ENCODE data around the gene TMC3. TPM values are rescaled to one million over a fixed set of nuclear protein-coding genes. Genes with fewer than 3 reads are reported as not detected.

Gene TMC3
- polyA plus RNA-seq, 1 donor (not counting 4 experiments of a cell fraction or from before 2014, with no cell fraction given), result not detected

DNA sequence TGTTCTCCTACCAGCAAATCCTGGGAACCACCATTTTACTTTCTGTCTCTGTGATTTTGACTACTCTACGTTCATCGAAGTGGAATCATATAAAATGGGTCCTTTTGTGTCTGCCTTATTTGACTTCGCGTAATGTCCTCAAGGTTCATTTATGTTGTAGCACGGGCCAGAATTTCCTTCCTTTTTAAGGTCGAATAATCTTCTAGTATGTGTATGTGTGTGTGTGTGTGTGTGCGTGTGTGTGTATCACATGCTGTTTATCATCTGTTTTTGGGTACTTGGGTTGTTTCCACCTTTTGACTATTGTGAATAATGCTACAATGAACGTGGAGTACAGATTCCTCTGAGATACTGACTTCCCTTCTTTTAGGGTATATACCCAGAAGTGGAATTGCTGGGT is 85.4 kb downstream of the TMC3 start:
- Histone ChIP-seq H3K27ac (ENCODE audit: control insufficient read depth, insufficient read depth, low read length) (no peak overlapping the region), H3K36me3 (ENCODE audit: control insufficient read depth in 2 of 2, extremely low read depth in 1 of 2, insufficient read depth in 2 of 2, low read length in 2 of 2) (no peaks in the 10 kb centered on the region), H3K9me3 (ENCODE audit: control insufficient read depth, low read depth, low read length) (no peaks in the 10 kb centered on the region), H3K79me2 (ENCODE audit: control insufficient read depth, insufficient read depth, low read length) (no peaks in the 10 kb centered on the region), H3K9ac (ENCODE audit: control insufficient read depth, extremely low read depth, insufficient read depth, low read length) (no peak overlapping the region), H4K20me1 (ENCODE audit: control insufficient read depth, extremely low read depth, insufficient read depth, low read length) (no peaks in the 10 kb centered on the region), H3K9me1 (ENCODE audit: control insufficient read depth, extremely low read depth, insufficient read depth, low read length) (no peaks in the 10 kb centered on the region), H3K4me2 (ENCODE audit: control insufficient read depth, extremely low read depth, insufficient read depth, low read depth, low read length) (no peak overlapping the region), H2AFZ (ENCODE audit: control insufficient read depth, low read length) (no peak overlapping the region), H3K27me3 (ENCODE audit: control insufficient read depth, extremely low read depth, insufficient read depth, low read length) (no peaks in the 10 kb centered on the region), H3K4me1 (ENCODE audit: control insufficient read depth, extremely low read depth, insufficient read depth, low read length) (no peaks in the 10 kb centered on the region), H3K4me3 (ENCODE audit: control insufficient read depth in 2 of 3, extremely low read depth in 1 of 3, insufficient read depth in 2 of 3, low read depth in 1 of 3, low read length in 3 of 3) (no peak overlapping the region)
- dilution Hi-C loops (cut with MboI; ENCODE audit: extremely low pct_ligation_motif_present, low sequenced_read_pairs), result no loop called here
- TF ChIP-seq EZH2 (IDR thresholded peaks at IDR 0.05; ENCODE audit: low read length), result no peak
- TF ChIP-seq, protein P1, sequence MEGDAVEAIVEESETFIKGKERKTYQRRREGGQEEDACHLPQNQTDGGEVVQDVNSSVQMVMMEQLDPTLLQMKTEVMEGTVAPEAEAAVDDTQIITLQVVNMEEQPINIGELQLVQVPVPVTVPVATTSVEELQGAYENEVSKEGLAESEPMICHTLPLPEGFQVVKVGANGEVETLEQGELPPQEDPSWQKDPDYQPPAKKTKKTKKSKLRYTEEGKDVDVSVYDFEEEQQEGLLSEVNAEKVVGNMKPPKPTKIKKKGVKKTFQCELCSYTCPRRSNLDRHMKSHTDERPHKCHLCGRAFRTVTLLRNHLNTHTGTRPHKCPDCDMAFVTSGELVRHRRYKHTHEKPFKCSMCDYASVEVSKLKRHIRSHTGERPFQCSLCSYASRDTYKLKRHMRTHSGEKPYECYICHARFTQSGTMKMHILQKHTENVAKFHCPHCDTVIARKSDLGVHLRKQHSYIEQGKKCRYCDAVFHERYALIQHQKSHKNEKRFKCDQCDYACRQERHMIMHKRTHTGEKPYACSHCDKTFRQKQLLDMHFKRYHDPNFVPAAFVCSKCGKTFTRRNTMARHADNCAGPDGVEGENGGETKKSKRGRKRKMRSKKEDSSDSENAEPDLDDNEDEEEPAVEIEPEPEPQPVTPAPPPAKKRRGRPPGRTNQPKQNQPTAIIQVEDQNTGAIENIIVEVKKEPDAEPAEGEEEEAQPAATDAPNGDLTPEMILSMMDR (optimal IDR thresholded peaks at IDR 0.05 in 1 of 3, IDR thresholded peaks at IDR 0.05 in 1 of 3, conservative IDR thresholded peaks at IDR 0.05 in 1 of 3; ENCODE audit: extremely low read depth in 1 of 3, insufficient read depth in 2 of 3, low read length in 3 of 3), result no peak
- FAIRE-seq (no peak), DNase-seq (ENCODE audit: low read depth, low spot score) (no peak)

DNA sequence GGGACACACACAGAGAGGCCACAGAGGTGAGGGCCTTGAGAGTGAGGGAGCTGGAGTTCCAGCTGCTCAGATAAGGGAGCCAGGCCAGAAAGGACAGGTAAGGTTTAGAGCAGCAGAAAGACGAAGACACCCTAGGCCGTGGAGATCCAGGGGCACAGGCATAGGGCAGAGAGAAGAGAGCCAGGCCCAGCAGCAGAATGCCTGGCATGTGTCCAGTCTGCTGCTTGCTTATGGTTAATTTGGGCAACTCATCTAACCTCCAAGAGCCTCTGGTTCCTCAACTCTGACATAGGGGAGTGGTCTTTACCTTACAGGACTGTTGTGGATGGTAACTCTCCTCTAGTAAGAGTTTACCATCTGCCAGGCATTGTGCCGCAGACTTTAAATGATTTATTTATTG is 86.0 kb downstream of the TMC3 start:
- H3K79me2 ChIP-seq (ENCODE audit: control insufficient read depth, insufficient read depth, low read length), result no peaks in the 10 kb centered on the region
- no peak overlapping the region for H3K4me2 ChIP-seq (ENCODE audit: control insufficient read depth, extremely low read depth, insufficient read depth, low read depth, low read length)
- no peak overlapping the region for H3K27ac ChIP-seq (ENCODE audit: control insufficient read depth, insufficient read depth, low read length)
- H3K36me3 ChIP-seq (ENCODE audit: control insufficient read depth in 2 of 2, extremely low read depth in 1 of 2, insufficient read depth in 2 of 2, low read length in 2 of 2), result no peaks in the 10 kb centered on the region
- H3K4me1 ChIP-seq (ENCODE audit: control insufficient read depth, extremely low read depth, insufficient read depth, low read length), result no peaks in the 10 kb centered on the region
- no peaks in the 10 kb centered on the region for H3K9me1 ChIP-seq (ENCODE audit: control insufficient read depth, extremely low read depth, insufficient read depth, low read length)
- TF ChIP-seq EZH2 (IDR thresholded peaks at IDR 0.05; ENCODE audit: low read length), result no peak
- TF ChIP-seq, protein P1 (optimal IDR thresholded peaks at IDR 0.05 in 1 of 3, IDR thresholded peaks at IDR 0.05 in 1 of 3, conservative IDR thresholded peaks at IDR 0.05 in 1 of 3; ENCODE audit: extremely low read depth in 1 of 3, insufficient read depth in 2 of 3, low read length in 3 of 3), result no peak
- no peak overlapping the region for H3K9ac ChIP-seq (ENCODE audit: control insufficient read depth, extremely low read depth, insufficient read depth, low read length)
- no peaks in the 10 kb centered on the region for H3K9me3 ChIP-seq (ENCODE audit: control insufficient read depth, low read depth, low read length)
- no peaks in the 10 kb centered on the region for H3K27me3 ChIP-seq (ENCODE audit: control insufficient read depth, extremely low read depth, insufficient read depth, low read length)
- no peak overlapping the region for H3K4me3 ChIP-seq (ENCODE audit: control insufficient read depth in 2 of 3, extremely low read depth in 1 of 3, insufficient read depth in 2 of 3, low read depth in 1 of 3, low read length in 3 of 3)
- no peak overlapping the region for H2AFZ ChIP-seq (ENCODE audit: control insufficient read depth, low read length)
- DNase-seq (ENCODE audit: low read depth, low spot score), result no peak
- dilution Hi-C loops (cut with MboI; ENCODE audit: extremely low pct_ligation_motif_present, low sequenced_read_pairs), result no loop called here
- FAIRE-seq, result no peak
- H4K20me1 ChIP-seq (ENCODE audit: control insufficient read depth, extremely low read depth, insufficient read depth, low read length), result no peaks in the 10 kb centered on the region

Measured in keratinocyte (primary cell).